ENCODE results near the gene XRCC1.
"Not testable (repeated sequence)": the region's sequence is repeated elsewhere in the genome, so short reads cannot be mapped to it uniquely, and the experiment has no call there.

The XRCC1 gene

DNA sequence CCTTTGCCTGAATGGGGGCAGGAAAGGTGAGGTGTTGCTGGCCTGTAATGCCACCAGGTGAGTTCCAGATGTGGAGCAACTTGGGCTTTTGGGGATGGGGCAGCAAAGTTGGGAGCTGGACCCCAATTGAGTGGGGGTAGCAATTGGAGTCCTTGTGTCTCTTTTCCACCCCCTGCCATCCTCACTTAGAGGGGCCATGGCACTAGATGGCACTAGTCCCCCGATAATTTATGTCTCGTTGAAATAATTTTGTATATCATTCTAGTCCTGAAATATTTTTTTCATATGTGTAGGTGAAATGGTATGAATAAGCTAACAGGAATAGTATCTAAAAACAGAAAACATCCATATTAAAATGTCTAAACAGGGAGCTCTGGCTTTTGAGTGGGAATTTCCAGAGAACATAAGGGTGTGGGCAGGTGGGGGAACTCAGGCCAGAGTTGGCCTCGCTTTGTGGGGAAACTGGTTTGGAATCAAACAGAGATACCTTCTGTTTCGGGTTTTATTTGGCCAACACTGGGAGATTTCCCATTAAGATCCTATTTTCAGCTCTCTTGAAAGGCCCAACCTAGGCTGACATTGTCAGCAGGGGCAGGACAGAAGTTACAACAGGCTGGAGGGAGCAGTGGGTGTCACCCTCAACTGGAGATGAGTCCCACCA lies 24.4 kb upstream of the XRCC1 start:
- peak in 1 of 2 donors; percentile 11 for DNase-seq

DNA sequence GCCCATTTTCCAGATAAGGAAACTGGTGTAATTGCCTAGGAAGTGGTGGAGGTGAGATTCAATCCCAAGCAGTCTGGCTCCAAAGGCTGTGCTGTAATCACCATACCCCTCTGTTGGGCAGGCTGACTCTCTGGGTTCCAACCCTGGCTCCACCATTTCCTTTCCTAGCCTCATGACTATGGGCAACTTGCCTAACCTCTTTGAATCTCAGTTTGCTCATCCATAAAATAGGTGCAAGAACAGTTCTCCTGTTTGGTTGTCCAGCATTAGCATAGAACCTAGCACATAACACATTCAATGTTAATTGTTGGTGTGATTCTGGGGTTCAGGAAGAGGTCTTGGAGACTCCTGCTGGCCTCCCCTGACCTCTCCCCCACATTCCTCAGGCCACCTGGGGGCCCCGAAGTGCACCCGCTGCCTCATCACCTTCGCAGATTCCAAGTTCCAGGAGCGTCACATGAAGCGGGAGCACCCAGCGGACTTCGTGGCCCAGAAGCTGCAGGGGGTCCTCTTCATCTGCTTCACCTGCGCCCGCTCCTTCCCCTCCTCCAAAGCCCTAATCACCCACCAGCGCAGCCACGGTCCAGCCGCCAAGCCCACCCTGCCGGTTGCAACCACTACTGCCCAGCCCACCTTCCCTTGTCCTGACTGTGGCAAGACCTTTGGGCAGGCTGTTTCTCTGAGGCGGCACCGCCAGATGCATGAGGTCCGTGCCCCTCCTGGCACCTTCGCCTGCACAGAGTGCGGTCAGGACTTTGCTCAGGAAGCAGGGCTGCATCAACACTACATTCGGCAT lies 23.3 kb upstream of the XRCC1 start:
- DNase-seq, result no peak

DNA sequence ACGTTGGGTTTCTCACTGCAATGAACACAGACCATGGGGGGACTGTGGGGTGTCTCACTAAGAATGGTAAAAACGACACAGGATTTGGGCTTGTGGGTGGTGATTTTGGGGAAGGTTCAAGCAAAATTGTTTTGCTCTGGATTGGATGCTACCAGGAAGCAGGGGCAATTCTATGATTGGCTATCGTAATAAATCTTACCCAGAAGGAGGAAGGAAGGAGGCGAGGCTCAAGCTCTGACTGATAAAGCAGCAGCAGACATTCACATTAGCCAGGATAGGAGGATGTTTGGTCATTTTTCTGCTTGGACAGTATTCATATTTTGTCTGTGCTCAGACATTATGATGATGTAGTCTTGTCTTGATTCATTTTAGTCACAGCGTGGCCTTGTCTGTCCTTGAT lies 22.5 kb upstream of the XRCC1 start:
- DNase-seq, result no peak

DNA sequence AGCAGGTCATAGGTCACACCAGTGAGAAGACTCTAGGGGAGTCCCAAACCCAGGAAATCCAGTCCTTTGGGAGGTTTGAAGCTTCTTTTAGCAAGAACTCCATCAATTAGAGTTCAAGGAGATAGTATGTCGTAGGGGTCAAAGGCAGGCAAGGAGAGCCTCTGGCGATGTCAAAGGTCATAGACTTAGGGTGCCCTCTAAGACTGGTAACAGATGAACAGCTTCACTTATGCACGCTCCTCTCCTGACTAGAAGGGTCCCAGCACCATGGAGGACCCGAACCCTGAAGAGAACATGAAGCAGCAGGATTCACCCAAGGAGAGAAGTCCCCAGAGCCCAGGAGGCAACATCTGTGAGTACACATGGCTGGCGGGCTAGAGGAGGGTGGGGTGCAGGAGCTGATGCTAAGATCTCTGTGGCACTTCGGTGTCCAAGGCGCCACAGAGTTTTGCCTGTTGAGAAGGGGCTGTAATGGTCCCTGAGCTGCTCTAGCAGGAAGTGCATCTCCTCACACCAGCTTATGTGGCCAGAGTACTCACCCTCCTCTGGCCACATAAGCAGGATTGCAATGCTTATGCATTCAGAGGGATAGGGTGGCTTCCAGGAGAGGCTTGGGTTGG lies 21.6 kb upstream of the XRCC1 start:
- no peak for DNase-seq

DNA sequence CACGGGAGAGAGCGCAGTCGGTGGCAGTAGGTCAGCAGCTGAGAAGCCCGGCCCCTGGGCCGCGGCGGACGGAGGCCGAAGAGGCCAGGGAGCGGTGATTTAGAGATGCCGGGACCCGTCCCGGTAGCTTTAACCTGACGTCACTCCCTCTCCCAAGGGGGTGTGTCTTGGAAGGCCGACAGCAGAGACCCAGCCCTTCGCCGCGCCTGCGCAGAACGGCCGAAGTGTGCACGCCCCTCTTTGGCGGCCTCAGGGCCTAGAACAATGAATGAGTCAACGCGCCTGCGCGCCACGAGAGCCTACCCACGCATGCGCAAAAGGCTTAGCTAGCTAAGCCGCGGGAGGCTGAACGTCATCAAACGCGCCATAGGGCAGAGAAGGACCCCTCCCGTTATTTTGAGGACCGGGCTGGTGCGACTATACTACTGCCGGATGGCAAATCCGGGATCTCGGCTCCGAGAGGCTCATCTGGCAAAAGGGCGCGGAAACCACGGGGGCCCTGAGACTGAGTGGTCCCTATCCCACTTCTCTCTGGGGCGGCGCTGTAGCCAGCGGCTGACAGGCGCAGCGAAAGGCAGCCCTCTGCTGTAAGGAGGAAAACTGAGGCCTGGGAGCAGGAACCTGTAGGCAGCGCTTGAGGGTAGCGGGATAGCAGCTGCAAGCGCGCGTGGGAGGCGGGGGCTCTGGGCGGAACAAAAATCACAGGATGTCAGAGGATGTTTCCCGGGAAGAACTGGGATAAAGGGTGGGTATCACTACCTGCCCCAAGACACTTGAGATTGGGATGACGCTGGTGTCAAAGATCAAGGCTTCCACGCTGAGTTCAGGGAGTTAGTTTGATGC lies 20.9 kb upstream of the XRCC1 start, which contains the start of the genes IRGQ and ZNF576:
Gene IRGQ (minus strand): TSS at position 136 of the 843 bp plus-strand sequence. CDS start 796 bp downstream, outside the sequence.
Gene ZNF576 (plus strand): TSS at position 597 of the 843 bp plus-strand sequence. CDS start 514 bp downstream, outside the sequence.
- peak; percentile 98 to 99 for DNase-seq

DNA sequence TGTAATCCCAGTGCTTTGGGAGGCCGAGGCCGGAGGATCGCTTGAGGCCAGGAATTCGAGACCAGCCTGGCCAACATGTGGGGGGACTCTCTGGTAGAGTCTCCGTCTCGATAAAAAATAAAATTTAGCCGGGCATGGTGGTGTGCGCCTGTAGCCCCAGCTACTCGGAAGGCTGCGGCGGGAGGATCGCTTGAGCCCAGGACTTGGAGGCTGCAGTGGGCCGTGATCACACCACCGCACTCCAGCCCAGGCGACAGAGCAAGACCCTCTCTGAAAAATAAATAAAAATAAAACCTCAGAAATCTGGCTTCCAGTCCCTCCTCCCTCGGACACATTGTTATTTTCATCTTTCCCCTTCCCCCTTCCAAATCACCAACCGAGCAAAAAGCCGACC lies 20.3 kb upstream of the XRCC1 start:
- no peak for DNase-seq

DNA sequence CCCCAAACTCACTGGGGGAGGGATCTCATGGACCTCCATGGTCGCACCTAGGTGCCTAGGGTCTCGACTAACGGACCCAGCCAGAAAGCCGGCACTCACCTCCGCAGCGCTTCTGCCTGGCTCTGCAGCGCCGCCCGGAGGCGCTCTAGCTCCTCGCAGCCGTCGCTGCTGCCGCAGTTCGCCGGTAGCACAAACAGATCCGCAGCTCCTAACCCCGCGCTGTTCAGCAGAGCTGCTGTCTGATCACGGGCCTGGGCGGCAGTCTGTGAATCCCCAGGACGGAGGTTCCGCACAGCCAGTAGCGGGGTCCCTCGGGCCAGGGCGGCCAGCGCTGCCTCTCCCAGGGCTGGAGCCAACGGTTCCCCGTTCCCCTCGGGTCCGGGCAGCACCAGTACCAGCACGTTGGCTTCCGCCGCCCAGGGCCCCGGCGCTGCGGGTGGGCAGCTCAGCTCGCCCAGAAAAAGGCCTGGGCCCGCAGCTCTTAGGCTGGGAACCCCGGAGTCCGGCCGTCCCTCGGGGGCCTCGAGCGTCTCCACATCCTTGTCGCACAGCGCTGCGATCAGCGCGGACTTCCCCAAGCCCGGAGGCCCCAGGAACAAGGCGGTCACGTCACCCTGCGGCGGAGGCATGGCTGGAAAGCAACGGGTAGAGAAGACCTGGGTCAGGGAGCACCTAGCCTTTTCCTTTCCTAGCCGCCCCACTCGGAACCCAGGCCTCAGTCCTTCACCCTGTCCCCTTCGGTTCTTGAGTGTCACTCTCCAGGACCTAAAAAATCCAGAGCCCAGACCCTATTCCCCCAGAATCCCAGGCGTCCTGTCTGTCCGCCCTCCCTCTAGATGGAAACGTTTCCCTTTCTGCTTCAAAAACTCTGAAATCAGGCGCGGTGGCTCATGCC lies 19.6 kb upstream of the XRCC1 start:
- DNase-seq, result peak in 1 of 2 donors; percentile 2

DNA sequence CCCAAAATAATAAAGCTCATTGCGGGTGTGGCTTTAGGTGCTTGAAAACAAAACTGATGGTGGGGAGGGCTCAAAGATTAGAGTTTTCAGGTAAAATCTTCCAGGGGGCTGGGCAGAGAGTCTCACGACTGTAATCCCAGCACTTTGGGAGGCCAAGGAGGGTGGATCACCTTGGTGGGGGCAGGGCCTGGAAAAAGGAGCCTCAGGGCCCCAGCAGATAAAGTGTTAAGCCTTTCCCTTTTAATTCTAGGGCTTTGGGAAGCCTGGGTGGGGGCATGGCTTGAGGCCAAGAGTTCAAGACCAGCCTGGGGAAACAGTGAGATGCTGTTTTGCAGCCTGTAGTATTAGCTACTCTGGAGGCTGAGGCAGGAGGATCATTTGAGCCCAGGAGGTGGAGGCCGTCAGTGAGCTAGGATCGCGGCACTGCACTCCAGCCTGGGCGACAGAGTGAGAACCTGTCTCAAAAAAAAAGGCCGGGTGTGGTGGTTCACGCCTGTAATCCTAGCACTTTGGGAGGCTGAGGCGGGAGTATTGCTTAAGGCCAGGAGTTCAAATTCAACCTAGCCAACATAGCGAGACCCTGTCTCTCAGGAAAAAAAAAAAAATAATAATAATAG lies 18.9 kb upstream of the XRCC1 start:
- no peak for DNase-seq

DNA sequence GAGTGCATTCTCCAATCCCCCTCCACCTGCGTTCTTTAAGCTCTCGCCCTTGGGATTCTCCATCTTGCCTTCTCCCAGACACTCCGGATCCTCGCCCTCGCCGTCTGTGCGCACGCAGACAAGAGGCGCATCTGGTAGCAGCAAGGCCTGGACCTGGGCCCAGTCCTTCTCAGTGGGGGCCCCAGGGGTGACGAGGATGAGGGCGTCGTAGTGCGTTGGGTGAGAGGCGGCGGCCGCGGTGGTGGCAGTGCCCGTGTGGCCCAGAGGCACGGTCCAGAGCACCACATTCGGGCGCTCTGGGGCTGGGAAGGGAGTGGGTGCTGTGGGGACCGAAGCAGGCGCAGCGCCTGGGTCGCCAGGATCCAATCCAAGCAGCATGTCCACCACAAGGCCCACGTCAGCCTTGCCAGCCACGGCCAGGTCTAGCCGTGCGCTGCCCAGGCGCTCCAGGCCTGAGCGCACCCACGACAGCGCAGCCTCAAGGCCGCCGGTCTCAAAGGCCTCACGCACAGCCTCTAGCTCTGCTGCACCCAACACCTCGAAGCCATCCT lies 17.5 kb upstream of the XRCC1 start:
- no peak for DNase-seq

DNA sequence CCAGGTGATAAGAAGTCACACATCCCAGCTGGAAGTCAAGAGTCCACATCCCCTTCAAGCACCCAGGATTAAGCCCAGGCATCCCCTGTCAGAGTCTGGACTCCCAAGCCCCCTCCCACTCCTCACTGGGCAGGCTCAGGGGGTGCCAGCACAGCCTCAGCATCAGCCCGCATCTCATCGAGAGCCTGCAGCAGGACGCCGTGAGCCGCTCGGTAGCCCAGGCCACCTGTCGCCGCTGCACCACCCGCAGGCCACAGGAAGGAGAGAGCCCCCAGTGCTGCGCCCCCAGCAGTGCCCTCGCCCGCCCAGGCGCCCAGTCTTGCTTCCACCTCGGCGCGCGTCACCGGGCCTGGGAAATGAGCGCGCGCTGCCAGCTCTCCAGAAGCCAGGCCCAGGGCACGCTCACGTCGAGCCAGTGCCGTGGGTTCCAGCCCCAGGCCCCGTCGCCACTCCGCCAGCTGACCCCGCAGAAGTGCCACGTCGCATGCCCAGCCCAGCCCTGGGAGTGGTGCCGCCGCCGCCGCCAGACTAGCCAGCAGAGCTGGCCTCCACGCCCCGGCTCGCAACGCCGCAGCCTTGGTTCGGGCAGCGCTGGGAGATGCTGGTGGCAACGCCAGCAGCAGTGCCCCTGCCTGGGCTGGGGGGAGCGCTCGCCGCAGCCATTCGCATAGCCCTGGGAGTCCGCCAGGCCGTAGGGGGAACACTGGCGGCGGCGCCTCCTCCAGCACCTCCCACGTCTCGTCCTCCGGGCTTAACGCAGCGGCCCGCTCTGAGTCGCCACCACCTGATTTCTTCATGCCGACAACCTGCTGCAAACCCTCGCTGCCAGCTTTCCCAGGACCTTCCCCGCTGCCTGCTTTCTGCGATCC lies 16.8 kb upstream of the XRCC1 start:
- no peak for DNase-seq

DNA sequence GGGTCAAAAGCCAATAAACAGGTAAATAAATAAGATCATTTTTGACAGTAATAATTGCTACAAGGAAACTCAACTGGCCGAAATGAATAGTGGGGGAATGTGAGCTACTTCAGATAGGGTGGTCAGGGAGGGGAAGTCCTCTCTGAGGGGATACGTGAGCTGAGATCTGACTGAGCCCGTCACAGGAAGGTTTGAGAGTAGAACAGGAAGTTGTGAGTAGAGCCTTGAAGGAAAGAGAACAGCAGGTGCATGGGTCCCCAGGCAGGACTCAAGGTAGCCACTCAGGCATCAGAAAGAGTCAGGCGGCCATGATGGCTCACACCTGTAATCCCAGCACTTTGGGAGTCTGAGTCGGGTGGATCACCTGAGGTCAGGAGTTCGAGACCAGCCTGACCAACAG lies 14.4 kb upstream of the XRCC1 start:
- no peak for DNase-seq

DNA sequence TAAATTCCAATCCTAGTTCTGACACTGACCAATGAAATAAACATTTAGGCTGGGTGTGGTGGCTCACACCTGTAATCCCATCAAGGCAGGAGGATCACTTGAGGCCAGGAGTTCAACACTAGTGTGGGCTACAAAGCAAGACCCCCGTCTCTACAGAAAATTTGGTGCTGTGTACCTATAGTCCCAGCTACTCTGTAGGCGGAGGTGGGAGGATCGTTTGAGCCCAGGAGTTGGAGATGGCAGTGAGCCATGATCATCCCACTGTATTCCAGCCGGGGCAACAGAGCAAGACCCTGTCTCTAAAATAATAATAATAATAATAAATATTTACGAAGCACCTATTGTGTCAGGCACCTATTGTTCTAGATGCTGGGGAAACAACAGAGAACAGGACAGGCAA lies 13.9 kb upstream of the XRCC1 start:
- DNase-seq, result no peak

DNA sequence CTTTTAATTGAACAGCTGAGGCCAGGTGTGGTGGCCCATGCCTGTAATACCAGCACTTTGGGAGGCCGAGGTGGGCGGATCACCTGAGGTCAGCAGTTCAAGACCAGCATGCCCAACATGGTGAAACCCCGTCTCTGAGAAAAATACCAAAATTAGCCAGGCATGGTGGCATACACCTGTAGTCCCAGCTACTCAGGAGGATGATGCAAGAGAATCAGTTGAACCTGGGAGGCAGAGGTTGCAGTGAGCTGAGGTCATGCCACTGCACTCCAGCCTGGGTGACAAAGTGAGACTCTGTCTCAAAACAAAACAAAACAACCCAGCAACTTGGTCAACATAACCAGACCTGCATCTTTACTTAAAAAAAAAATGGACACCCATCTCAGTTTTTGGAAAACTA lies 11.7 kb upstream of the XRCC1 start:
- not testable (repeated sequence) for DNase-seq

DNA sequence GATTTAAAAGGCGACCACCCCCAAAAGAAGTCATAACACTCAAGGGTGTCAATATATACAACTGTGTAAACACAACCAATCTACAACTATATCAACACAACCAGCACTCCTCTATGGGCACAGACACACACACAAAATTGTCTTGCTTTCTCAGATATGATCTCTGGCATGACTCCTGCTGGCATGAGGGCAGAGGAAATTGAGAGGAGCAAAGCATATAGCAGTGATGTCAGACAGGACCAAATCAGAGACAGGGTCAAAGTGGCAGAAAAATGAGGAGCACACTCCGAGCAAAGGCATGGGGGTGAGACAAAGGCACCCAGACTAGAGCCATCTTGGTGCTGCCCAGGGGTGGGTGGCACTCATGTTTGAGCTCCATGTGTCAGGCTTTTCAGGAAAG lies 11.0 kb upstream of the XRCC1 start:
- no peak for DNase-seq

DNA sequence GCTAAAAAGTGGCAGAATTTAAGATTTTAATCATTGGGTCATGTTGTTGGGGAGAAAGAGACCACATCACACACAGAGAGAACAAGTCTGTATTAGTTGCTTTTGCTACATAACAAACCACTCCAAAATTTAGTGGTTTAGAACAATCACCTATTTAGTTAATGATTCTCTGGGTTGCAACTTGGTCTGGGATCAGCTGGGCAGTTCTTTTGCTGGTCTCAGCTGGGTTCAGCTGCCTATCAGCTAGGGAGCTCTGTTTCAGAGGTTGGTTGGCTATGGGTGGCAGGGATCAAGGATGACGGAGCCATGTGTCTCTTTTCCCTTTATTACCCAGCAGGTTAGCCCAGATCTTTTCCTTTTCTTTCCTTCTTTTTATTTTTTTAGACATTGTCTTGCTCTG lies 9.2 kb upstream of the XRCC1 start:
- DNase-seq, result no peak

DNA sequence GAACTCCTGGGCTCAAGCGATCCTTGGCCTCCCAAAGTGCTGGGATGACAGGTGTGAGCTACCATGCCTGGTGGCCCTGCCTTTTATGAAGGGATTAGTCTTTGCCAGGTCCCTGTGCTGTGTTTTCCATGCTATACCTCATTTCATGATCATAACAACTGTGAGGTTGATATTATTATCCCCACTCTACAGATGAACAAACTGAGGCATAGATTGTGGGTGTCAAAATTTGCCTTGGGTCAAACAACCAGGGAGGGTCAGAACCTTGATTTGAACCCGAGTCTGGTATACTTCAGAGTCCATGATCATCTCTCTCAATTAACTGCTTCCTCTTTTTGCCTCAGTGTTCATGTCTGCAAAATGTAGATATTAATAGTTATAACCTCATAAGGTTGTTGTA lies 7.2 kb upstream of the XRCC1 start:
- no peak for DNase-seq

DNA sequence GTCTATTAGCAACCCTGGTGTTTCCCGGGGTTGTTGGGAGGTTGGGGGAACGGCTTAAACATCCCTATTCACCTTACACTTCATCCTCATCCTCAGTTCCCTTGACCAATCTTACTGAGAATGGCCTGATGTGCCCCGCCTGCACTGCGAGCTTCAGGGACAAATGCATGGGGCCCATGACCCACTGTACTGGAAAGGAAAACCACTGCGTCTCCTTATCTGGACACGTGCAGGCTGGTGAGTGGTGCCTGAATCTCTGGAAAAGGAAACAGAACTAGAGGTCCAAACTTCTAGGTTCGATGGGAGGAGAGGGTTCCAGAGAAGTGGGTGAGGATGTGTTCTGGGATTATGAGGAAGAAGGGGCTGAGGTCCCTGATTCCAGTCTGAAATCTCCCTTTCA lies 6.1 kb upstream of the XRCC1 start:
- DNase-seq, result no peak

DNA sequence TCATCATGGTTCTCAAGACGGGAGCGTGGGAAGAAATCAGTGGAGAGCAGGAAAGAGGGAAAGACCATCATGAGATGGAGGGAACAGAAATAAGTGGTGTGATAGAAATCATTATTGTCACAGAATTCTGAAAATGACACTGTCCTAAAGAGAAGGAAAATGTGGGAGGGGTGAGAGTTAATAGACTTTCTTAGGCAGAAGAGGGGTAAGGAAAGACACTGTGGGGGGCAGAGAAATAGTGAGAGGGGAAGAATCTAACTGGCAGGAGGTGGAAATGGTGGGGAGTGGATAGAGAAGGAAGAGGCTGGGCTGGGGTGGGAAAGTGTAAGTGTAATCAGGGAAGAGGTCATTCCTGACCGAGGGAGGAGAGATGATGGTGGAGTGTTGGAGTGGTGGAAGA lies 3.5 kb upstream of the XRCC1 start:
- no peak for DNase-seq

DNA sequence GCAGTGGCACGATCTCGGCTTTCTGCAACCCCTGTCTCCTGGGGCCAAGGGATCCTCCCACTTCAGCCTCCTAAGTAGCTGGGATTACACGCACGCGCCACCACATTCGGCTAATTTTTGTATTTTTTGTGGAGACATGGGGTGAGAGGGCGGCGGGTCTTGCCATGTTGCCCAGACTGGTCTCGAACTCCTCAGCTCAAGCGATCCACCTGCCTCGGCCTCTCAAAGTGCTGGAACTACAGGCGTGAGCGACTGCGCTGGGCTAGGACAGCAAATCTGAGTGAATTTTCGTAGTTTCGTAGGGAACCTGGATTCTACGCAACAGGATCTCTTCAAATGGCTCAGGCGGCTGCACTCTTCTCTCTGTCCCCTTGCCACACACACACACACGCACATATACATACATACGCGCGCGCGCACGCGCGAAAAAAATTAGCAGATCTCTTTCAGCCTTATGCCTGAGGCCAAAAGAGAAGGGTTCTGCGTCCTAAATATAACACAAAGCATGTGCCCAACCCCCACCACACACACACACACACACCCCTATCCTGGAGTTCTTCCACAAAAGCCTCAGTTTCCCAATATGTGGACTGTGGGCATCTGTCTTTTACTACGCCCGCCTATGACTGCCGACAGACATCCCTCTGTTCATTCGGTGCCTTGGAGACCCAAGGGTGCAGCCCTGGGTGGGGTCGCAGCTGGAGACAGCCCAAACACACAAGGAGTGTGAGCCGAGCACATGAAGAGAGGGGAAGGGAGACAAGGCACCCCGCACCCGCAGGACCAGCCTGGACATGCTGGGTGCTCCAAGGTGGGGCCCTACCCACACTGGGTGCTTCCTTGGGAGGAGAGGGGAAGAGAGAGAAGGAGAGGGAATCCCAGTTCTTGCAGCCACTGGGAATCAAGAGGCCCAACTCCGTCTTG lies 890 bp upstream of the XRCC1 start:
- DNase-seq, result no peak
